Measurements from ENCODE around the gene DNAH3. TPM values are rescaled to one million over a fixed set of nuclear protein-coding genes. Genes with fewer than 3 reads are reported as not detected.
A peak's percentile ranks its signal among the peaks of the same experiment; 100 is the strongest.

Gene DNAH3
- total and polyA plus RNA-seq, 5 donors from 2014 or later: 0.05 TPM; not detected in 4

DNA sequence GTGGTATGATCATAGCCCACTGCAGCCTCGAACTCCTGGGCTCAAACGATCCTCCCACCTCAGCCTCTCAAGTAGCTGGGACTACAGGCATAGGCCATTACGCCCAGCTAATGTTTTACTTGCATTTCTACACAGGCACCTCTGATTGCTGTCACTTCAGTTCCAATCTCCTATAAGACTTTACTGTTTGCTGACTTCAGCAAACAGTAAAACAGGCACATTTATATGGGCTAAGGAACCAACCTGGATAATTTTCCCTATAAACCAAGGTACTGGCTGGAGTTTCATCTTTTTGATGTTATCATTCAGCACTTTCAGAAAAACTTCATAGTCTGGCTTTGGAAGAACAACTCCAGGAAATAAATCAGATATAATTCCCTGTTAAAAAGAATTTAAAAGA lies 114.2 kb downstream of the DNAH3 start:
- Histone ChIP-seq H3K36me3 (ENCODE audit: control insufficient read depth, insufficient read depth, low read length) (no peaks in the 10 kb centered on the region), H3K27ac (ENCODE audit: insufficient read depth, low read length, poor library complexity, severe bottlenecking) (no peak overlapping the region), H3K4me1 (ENCODE audit: control insufficient read depth, insufficient read depth, low read length, poor library complexity, severe bottlenecking) (no peaks in the 10 kb centered on the region), H3K9me3 (ENCODE audit: control insufficient read depth in 2 of 2, low read length in 2 of 2) (no peaks in the 10 kb centered on the region), H3K4me3 (ENCODE audit: low read depth, low read length) (no peak overlapping the region), H3K27me3 (ENCODE audit: control insufficient read depth, insufficient read depth, low read length) (no peaks in the 10 kb centered on the region)
- DNase-seq (no peak), ATAC-seq (ENCODE audit: low read depth in 2 of 2) (no peak)
- no peak overlapping the region for H3K4me3 Mint-ChIP-seq
- H3K27me3 Mint-ChIP-seq: peaks cover 18% of the 10 kb centered on the region
- H3K9me3 Mint-ChIP-seq: no peaks in the 10 kb centered on the region
- no peak overlapping the region for H3K27ac Mint-ChIP-seq
- H3K4me1 Mint-ChIP-seq: no peaks in the 10 kb centered on the region
- H3K36me3 Mint-ChIP-seq: no peaks in the 10 kb centered on the region

DNA sequence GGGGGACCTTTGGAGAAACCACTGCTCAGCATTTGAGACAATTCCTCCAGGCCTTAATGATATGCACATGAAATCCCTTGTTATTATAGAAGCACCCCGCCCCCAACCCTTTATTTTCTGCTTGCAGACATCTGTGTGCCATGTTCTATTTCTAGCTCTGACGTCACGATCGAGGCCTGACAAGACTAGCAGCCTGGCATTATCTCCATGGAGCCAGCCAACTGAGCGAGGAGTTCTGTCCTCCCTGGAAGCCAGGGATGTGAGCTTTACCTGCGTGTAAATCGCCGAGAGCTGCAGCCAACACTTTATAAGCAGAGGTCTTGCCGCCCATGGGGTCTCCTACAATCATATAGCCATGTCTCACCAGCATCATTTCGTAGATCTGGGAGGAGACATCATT lies 116.9 kb downstream of the DNAH3 start:
- ATAC-seq (ENCODE audit: low read depth in 2 of 2): no peak
- no peaks in the 10 kb centered on the region for H3K36me3 ChIP-seq (ENCODE audit: control insufficient read depth, insufficient read depth, low read length)
- Mint-ChIP-seq H3K9me3 (peaks cover 0 to 3% (median 0%) of the 10 kb centered on the region in 7 donors), H3K36me3 (no peaks in the 10 kb centered on the region), H3K27me3 (peaks cover 24% of the 10 kb centered on the region), H3K4me3 (no peak overlapping the region), H3K27ac (no peak overlapping the region), H3K4me1 (no peaks in the 10 kb centered on the region)
- H3K27ac ChIP-seq (ENCODE audit: insufficient read depth, low read length, poor library complexity, severe bottlenecking): no peak overlapping the region
- DNase-seq: no peak
- no peak overlapping the region for H3K4me3 ChIP-seq (ENCODE audit: low read depth, low read length)
- H3K27me3 ChIP-seq (ENCODE audit: control insufficient read depth, insufficient read depth, low read length): no peaks in the 10 kb centered on the region
- H3K9me3 ChIP-seq (ENCODE audit: control insufficient read depth in 2 of 2, low read length in 2 of 2): no peaks in the 10 kb centered on the region
- no peaks in the 10 kb centered on the region for H3K4me1 ChIP-seq (ENCODE audit: control insufficient read depth, insufficient read depth, low read length, poor library complexity, severe bottlenecking)

DNA sequence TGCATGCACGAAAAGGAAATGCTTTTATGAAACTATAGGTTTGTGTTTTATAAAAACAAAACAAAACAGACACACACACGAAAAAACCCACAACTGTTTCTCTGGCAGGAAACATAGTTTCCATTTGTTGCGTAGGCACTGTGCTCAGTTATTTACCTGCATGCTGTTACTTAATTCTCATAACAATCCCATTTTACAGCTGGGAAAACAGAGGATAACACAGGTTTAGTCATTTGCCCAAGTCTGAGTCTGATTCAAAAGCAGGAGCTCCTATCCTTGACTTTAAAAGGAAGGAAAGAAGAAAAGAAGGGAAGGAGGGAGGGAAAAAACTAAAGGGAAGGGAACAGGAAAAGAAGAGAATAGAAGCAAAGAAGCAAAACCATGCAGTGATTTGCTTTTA lies 117.4 kb downstream of the DNAH3 start:
- H3K4me1 ChIP-seq (ENCODE audit: control insufficient read depth, insufficient read depth, low read length, poor library complexity, severe bottlenecking): no peaks in the 10 kb centered on the region

DNA sequence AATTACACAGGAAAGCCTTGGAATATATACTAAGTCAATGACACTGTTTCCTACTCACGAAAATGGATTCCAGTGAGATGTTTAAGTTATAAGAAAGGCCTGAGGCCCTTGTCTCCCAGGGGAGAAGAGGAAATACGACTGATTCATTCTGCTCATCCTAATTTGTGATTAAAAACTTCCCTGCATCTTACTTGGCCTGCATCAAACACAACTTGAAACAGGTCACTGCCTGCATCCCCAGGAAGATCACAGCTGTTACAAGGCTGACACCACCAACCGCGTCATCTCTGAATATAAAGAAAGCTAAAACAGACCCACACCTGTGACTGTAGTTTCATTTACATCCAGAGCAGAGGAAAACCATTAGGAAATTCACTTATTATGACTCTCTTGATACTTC lies 121.9 kb downstream of the DNAH3 start:
- Histone ChIP-seq H3K36me3 (ENCODE audit: control insufficient read depth, insufficient read depth, low read length) (no peaks in the 10 kb centered on the region), H3K27me3 (ENCODE audit: control insufficient read depth, insufficient read depth, low read length) (no peaks in the 10 kb centered on the region), H3K9me3 (ENCODE audit: control insufficient read depth in 2 of 2, low read length in 2 of 2) (no peaks in the 10 kb centered on the region), H3K27ac (ENCODE audit: insufficient read depth, low read length, poor library complexity, severe bottlenecking) (no peak overlapping the region), H3K4me1 (ENCODE audit: control insufficient read depth, insufficient read depth, low read length, poor library complexity, severe bottlenecking) (no peaks in the 10 kb centered on the region), H3K4me3 (ENCODE audit: low read depth, low read length) (no peak overlapping the region)
- Mint-ChIP-seq H3K27me3 (peaks cover 30% of the 10 kb centered on the region), H3K36me3 (no peaks in the 10 kb centered on the region), H3K4me1 (peaks cover 0 to under 1% (median 0%) of the 10 kb centered on the region in 4 donors), H3K9me3 (peaks cover 0 to 3% (median 0%) of the 10 kb centered on the region in 7 donors), H3K27ac (no peak overlapping the region), H3K4me3 (no peak overlapping the region)
- DNase-seq (no peak), ATAC-seq (ENCODE audit: low read depth in 2 of 2) (no peak)

More for the DNA sequence above, 117.4 kb downstream of the DNAH3 start:
- Mint-ChIP-seq H3K36me3 (no peaks in the 10 kb centered on the region), H3K9me3 (peaks cover 0 to 3% (median 0%) of the 10 kb centered on the region in 7 donors), H3K27ac (no peak overlapping the region), H3K4me1 (no peaks in the 10 kb centered on the region), H3K4me3 (no peak overlapping the region), H3K27me3 (peaks cover 24% of the 10 kb centered on the region)
- ATAC-seq (ENCODE audit: low read depth in 2 of 2): no peak
- Histone ChIP-seq H3K36me3 (ENCODE audit: control insufficient read depth, insufficient read depth, low read length) (no peaks in the 10 kb centered on the region), H3K27ac (ENCODE audit: insufficient read depth, low read length, poor library complexity, severe bottlenecking) (no peak overlapping the region), H3K4me3 (ENCODE audit: low read depth, low read length) (no peak overlapping the region), H3K9me3 (ENCODE audit: control insufficient read depth in 2 of 2, low read length in 2 of 2) (no peaks in the 10 kb centered on the region), H3K27me3 (ENCODE audit: control insufficient read depth, insufficient read depth, low read length) (no peaks in the 10 kb centered on the region)
- no peak for DNase-seq

DNA sequence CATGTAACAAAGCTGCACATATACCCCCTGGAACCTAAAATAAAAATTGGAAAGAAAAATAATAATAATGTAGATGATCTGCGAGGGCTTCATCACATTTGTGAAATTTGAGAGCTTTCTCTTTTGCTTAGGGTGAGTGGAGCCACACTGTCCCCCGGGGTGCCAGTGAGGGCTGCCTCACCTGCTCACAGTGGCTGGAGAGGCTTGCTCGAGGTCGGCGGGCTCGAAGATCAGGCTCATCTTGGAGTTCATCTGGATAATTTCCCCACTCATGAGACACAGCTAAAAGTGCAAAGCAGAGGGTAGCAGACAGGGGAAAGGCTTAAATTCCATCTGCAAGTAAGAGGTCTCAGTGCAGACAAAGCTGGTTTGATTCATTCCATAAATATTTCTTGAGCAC lies 123.8 kb downstream of the DNAH3 start:
- Mint-ChIP-seq H3K9me3 (peaks cover 0 to 3% (median 0%) of the 10 kb centered on the region in 7 donors), H3K27me3 (peaks cover 20% of the 10 kb centered on the region), H3K4me1 (peaks cover 0 to 7% (median 1%) of the 10 kb centered on the region in 4 donors), H3K27ac (no peak overlapping the region), H3K36me3 (no peaks in the 10 kb centered on the region), H3K4me3 (no peak overlapping the region)
- no peak for DNase-seq
- H3K27me3 ChIP-seq (ENCODE audit: control insufficient read depth, insufficient read depth, low read length): peaks cover 1% of the 10 kb centered on the region
- no peak overlapping the region for H3K27ac ChIP-seq (ENCODE audit: insufficient read depth, low read length, poor library complexity, severe bottlenecking)
- no peaks in the 10 kb centered on the region for H3K4me1 ChIP-seq (ENCODE audit: control insufficient read depth, insufficient read depth, low read length, poor library complexity, severe bottlenecking)
- H3K36me3 ChIP-seq (ENCODE audit: control insufficient read depth, insufficient read depth, low read length): no peaks in the 10 kb centered on the region
- no peak for ATAC-seq (ENCODE audit: low read depth in 2 of 2)
- H3K4me3 ChIP-seq (ENCODE audit: low read depth, low read length): no peak overlapping the region
- no peaks in the 10 kb centered on the region for H3K9me3 ChIP-seq (ENCODE audit: control insufficient read depth in 2 of 2, low read length in 2 of 2)

DNA sequence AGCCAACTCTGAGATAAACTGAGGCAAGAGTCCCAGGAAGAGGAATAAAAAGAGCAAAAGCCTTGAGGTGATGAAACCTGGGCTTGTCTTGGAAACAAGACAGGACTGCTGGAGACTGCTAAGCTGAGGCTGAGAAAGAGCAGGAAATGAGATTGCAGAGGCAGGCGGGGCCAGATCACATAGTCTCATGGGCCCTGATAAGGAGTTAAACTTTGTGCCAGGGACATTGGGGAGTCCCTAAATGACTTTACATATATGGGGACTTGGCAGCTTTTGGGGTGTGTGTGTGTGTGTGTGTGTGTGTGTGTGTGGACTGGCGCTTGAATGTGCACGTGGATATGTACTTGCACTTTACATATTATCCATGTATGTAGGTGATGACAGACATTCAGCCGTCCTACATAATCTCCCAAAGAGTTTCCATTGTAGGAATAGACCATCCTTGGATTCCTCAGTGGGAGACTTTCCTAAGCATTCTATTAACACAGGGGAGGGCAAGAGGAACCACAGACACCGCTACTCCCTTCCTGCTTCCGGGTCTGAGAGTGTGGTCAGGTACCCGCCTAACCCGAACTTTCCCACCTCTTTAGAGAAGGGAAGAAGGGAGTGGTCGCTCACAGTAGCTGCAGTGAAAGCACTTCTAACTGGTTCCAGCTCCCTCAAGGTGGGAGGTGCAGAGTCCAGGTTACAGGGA lies 127.0 kb downstream of the DNAH3 start:
- no peak overlapping the region for H3K27ac Mint-ChIP-seq
- ATAC-seq (ENCODE audit: low read depth in 2 of 2): no peak
- H3K27me3 ChIP-seq (ENCODE audit: control insufficient read depth, insufficient read depth, low read length): peaks cover 3% of the 10 kb centered on the region

DNA sequence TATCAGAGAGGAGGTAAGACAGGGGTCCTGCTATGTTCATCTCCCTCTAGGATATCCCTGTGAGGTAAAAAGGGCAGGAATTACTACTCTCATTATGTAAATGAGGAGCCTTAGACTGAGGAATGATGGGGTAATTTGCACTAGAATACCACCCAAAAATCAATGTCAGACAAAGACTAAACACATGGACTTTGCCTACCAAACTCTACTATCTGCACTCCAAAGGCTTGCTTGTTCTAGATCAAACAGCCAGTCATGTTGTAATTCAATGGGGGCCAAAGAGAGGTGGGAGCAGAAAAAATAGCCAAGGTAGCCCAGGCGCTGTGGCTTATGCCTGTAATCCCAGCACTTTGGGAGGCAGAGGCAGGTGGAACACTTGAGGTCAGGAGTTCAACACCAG lies 129.3 kb downstream of the DNAH3 start:
- DNase-seq (no peak), ATAC-seq (ENCODE audit: low read depth in 2 of 2) (no peak)
- peaks cover 14% of the 10 kb centered on the region for H3K27me3 Mint-ChIP-seq
- H3K9me3 Mint-ChIP-seq: peaks cover 0 to 1% (median 0%) of the 10 kb centered on the region in 7 donors
- H3K36me3 ChIP-seq (ENCODE audit: control insufficient read depth, insufficient read depth, low read length): no peaks in the 10 kb centered on the region
- H3K9me3 ChIP-seq (ENCODE audit: control insufficient read depth in 2 of 2, low read length in 2 of 2): no peaks in the 10 kb centered on the region
- H3K4me3 Mint-ChIP-seq: no peak overlapping the region
- no peaks in the 10 kb centered on the region for H3K4me1 ChIP-seq (ENCODE audit: control insufficient read depth, insufficient read depth, low read length, poor library complexity, severe bottlenecking)
- no peak overlapping the region for H3K4me3 ChIP-seq (ENCODE audit: low read depth, low read length)
- H3K4me1 Mint-ChIP-seq: peaks cover 0 to 7% (median 1%) of the 10 kb centered on the region in 4 donors
- H3K27me3 ChIP-seq (ENCODE audit: control insufficient read depth, insufficient read depth, low read length): peaks cover 3% of the 10 kb centered on the region
- no peak overlapping the region for H3K27ac Mint-ChIP-seq
- no peaks in the 10 kb centered on the region for H3K36me3 Mint-ChIP-seq
- H3K27ac ChIP-seq (ENCODE audit: insufficient read depth, low read length, poor library complexity, severe bottlenecking): no peak overlapping the region

More for the DNA sequence above, 127.0 kb downstream of the DNAH3 start:
- Histone ChIP-seq H3K9me3 (ENCODE audit: control insufficient read depth in 2 of 2, low read length in 2 of 2) (no peaks in the 10 kb centered on the region), H3K36me3 (ENCODE audit: control insufficient read depth, insufficient read depth, low read length) (no peaks in the 10 kb centered on the region), H3K27ac (ENCODE audit: insufficient read depth, low read length, poor library complexity, severe bottlenecking) (no peak overlapping the region), H3K4me3 (ENCODE audit: low read depth, low read length) (no peak overlapping the region), H3K4me1 (ENCODE audit: control insufficient read depth, insufficient read depth, low read length, poor library complexity, severe bottlenecking) (no peaks in the 10 kb centered on the region)
- DNase-seq: peak in 1 of 3 donors; percentile 33
- Mint-ChIP-seq H3K9me3 (no peaks in the 10 kb centered on the region), H3K4me3 (no peak overlapping the region), H3K36me3 (no peaks in the 10 kb centered on the region), H3K4me1 (peaks cover 0 to 7% (median 1%) of the 10 kb centered on the region in 4 donors), H3K27me3 (peaks cover 12% of the 10 kb centered on the region)

DNA sequence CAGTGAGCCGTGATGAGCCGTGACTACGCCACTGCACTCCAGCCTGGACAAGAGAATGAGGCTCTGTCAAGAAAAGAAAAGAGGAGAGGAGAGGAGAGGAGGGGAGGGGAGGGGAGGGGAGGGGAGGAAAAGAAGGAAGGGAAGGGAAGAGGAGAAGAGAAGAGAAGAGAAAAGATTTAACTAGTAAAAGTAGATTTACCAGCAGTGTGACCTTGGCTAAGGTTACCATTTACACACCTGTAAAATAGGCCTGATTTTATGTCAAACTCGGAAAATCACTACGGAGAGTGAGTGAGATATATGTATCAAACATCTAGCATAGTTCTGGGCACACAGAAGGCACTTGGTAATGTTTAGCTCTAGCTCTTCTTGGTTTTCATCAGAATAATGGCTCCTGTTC lies 140.8 kb downstream of the DNAH3 start:
- Histone ChIP-seq H3K4me3 (ENCODE audit: low read depth, low read length) (no peak overlapping the region), H3K27ac (ENCODE audit: insufficient read depth, low read length, poor library complexity, severe bottlenecking) (no peak overlapping the region), H3K9me3 (ENCODE audit: control insufficient read depth in 2 of 2, low read length in 2 of 2) (peaks cover 4 to 9% of the 10 kb centered on the region in 2 experiments), H3K36me3 (ENCODE audit: control insufficient read depth, insufficient read depth, low read length) (no peaks in the 10 kb centered on the region), H3K4me1 (ENCODE audit: control insufficient read depth, insufficient read depth, low read length, poor library complexity, severe bottlenecking) (no peaks in the 10 kb centered on the region), H3K27me3 (ENCODE audit: control insufficient read depth, insufficient read depth, low read length) (peaks cover 6% of the 10 kb centered on the region)
- no peak overlapping the region for H3K4me3 Mint-ChIP-seq
- H3K36me3 Mint-ChIP-seq: no peaks in the 10 kb centered on the region
- peaks cover 47% of the 10 kb centered on the region for H3K27me3 Mint-ChIP-seq
- DNase-seq (no peak), ATAC-seq (ENCODE audit: low read depth in 2 of 2) (no peak)
- H3K27ac Mint-ChIP-seq: no peak overlapping the region
- no peaks in the 10 kb centered on the region for H3K4me1 Mint-ChIP-seq
- peaks cover 0 to 10% (median 5%) of the 10 kb centered on the region in 7 donors for H3K9me3 Mint-ChIP-seq
